Measurements from ENCODE around the gene ZNF280D. TPM values are rescaled to one million over a fixed set of nuclear protein-coding genes. Genes with fewer than 3 reads are reported as not detected.

Gene ZNF280D
- total and polyA plus RNA-seq, 3 donors from 2014 or later, result 12.6 to 50.2 (median 48.6) TPM

- Histone ChIP-seq H3K9me3 (no peaks in the 10 kb centered on the region), H3K36me3 (ENCODE audit: low read depth, missing control alignments) (no peaks in the 10 kb centered on the region), H3K27me3 (no peaks in the 10 kb centered on the region), H3K27ac (no peak overlapping the region), H3K4me3 (no peak overlapping the region), H3K4me1 (no peaks in the 10 kb centered on the region)
- intact Hi-C loops (cut with DNase I; ENCODE audit: low total_unique reads), result no loop called here
- no peak for DNase-seq
- TF ChIP-seq CTCF (IDR thresholded peaks at IDR 0.05) (no peak), POLR2A (IDR thresholded peaks at IDR 0.05) (no peak)
- WGBS, 2 donors, result 65 to 67% methylated on average over 1 of the region's 1 CpG
Measured at GRCh38 chr15:56749982-56750381, 16.7 kb upstream of the ZNF280D start.

GRCh38 chr15:56744701-56745683 is 11.7 kb upstream of the ZNF280D start:
- intact Hi-C loops (cut with DNase I; ENCODE audit: low total_unique reads), result no loop called here
- whole genome bisulfite sequencing, 2 donors, result 87 to 88% methylated on average over 5 of the region's 5 CpGs
- DNase-seq, result no peak
- Histone ChIP-seq H3K4me1 (no peaks in the 10 kb centered on the region), H3K9me3 (no peaks in the 10 kb centered on the region), H3K27me3 (no peaks in the 10 kb centered on the region), H3K36me3 (ENCODE audit: low read depth, missing control alignments) (no peaks in the 10 kb centered on the region), H3K27ac (no peak overlapping the region), H3K4me3 (no peak overlapping the region)
- TF ChIP-seq POLR2A (IDR thresholded peaks at IDR 0.05), result no peak
- no peak for TF ChIP-seq CTCF (IDR thresholded peaks at IDR 0.05)

GRCh38 chr15:56741541-56741940 is 8.2 kb upstream of the ZNF280D start:
- Histone ChIP-seq H3K4me1 (peaks cover 5% of the 10 kb centered on the region), H3K27ac (no peak overlapping the region), H3K36me3 (ENCODE audit: low read depth, missing control alignments) (no peaks in the 10 kb centered on the region), H3K27me3 (no peaks in the 10 kb centered on the region), H3K4me3 (no peak overlapping the region), H3K9me3 (no peaks in the 10 kb centered on the region)
- WGBS, 2 donors, result 56 to 62% methylated on average over 2 of the region's 2 CpGs
- no peak for DNase-seq
- intact Hi-C loops (cut with DNase I; ENCODE audit: low total_unique reads), result no loop called here
- no peak for TF ChIP-seq CTCF (IDR thresholded peaks at IDR 0.05)
- TF ChIP-seq POLR2A (IDR thresholded peaks at IDR 0.05), result no peak

- TF ChIP-seq POLR2A (IDR thresholded peaks at IDR 0.05) (no peak), CTCF (IDR thresholded peaks at IDR 0.05) (peak in 1 of 3 experiments; percentile 11)
- Histone ChIP-seq H3K27me3 (no peaks in the 10 kb centered on the region), H3K9me3 (no peaks in the 10 kb centered on the region), H3K36me3 (ENCODE audit: low read depth, missing control alignments) (no peaks in the 10 kb centered on the region), H3K4me1 (peaks cover 5% of the 10 kb centered on the region), H3K4me3 (no peak overlapping the region), H3K27ac (no peak overlapping the region)
- DNase-seq, result no peak
- intact Hi-C loops (cut with DNase I; ENCODE audit: low total_unique reads), result no loop called here
Measured at GRCh38 chr15:56739964-56740640, 6.8 kb upstream of the ZNF280D start.
